Brain pericyte (primary cell): ENCODE measurements around the gene WIPF2.

Source experiments
- DNase-seq: peaks from one replicate; pipeline ENCODE4 v3.0.0-alpha.2; 2012; ENCODE audit warnings: low read depth, low spot score

The WIPF2 gene

GRCh38 chr17:40326832-40327199 lies 107.7 kb downstream of the WIPF2 start:
- no peak for DNase-seq

DNA sequence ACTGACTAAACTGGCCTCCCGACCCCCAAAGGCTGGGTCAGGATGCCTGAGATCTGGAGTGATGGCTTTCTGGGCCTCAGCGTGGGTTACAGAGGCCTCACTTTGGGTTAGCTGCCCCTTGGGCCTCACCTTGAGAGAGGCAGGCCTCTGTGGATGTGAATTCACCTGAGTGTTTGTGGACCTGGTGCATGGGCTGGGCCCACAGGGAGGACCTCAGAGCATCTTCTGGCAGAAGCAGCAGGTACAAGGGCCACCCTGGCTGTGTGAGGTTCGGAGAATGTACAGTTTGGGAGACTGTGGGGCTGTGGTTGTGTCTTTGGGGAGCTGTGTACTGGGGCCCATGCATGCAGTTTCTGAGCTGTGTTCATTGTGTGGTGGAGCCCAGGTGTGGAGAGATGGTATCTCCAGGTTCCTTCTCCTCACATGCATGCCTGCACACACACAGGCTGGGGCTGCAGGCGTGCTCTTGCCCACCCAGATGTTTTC lies 108.2 kb downstream of the WIPF2 start:
- no peak for DNase-seq

- no peak for DNase-seq
These were observed 108.8 kb downstream of the WIPF2 start for GRCh38 chr17:40327735-40328385.

GRCh38 chr17:40328386-40328766 lies 109.3 kb downstream of the WIPF2 start:
- DNase-seq = no peak

- no peak for DNase-seq
These were observed 111.0 kb downstream of the WIPF2 start for GRCh38 chr17:40329839-40330794.

DNA sequence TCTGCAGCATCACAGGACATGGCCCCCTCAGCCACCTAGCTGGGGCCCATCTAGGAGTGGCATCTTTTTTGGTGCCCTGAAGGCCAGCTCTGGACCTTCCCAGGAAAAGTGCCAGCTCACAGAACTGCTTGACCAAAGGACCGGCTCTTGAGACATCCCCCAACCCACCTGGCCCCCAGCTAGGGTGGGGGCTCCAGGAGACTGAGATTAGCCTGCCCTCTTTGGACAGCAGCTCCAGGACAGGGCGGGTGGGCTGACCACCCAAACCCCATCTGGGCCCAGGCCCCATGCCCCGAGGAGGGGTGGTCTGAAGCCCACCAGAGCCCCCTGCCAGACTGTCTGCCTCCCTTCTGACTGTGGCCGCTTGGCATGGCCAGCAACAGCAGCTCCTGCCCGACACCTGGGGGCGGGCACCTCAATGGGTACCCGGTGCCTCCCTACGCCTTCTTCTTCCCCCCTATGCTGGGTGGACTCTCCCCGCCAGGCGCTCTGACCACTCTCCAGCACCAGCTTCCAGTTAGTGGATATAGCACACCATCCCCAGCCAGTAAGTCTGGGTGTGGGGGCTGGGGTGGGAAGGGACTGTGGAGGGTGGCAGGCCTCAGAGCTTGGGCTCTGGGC lies 111.9 kb downstream of the WIPF2 start:
- no peak for DNase-seq

DNA sequence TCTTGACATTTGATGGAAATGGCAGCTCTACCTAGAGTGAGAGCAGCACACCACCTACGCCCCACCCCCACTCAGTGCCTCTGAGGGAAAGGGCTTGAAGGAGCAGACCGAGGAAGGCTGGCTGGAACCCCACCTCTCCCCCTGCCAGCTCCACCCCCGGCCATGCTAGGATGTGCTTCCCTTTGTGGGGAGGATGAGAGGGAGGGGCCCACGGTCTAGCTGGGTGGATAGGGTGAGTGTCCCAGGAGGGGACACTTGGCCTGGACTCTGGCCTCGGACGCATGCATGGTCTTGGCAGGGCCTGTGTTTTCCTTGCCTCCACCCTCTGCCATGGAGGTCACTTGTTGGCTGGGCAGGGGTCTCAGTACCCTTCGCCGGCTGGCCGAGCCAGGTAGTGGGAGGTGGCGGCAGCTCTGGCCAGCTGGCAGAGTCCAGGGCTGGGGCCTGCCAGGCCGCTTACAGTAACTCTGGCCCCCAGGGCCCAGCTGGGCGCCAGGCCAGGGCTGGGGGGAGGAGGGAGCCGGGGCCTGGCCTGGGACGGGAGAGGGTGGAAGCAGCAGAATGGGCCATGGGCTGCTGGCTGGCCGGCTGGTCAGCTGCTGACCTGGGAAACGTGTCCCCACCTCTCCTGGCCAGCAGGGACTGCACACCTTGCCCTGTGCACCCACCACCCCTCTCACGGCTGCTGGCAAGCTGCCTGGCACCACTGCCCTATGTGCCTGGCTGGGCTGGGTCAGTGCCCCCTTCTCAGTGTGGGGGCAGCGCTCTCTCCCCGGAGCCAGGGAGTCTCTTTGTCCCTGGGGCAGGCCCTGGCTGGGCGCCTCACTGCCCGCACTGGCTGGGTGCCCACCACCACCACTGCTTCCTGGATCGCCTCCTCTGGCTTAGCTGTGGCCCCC lies 112.9 kb downstream of the WIPF2 start:
- no peak for DNase-seq
